ENCODE measurements around the gene EIF4ENIF1.
"Not testable (repeated sequence)": the region's sequence is repeated elsewhere in the genome, so short reads cannot be mapped to it uniquely, and the experiment has no call there.

Gene EIF4ENIF1

GRCh38 chr22:31493355-31493754 is 3.7 kb upstream of the EIF4ENIF1 start:
- DNase-seq (ENCODE audit: low read depth): not testable (repeated sequence)

DNA sequence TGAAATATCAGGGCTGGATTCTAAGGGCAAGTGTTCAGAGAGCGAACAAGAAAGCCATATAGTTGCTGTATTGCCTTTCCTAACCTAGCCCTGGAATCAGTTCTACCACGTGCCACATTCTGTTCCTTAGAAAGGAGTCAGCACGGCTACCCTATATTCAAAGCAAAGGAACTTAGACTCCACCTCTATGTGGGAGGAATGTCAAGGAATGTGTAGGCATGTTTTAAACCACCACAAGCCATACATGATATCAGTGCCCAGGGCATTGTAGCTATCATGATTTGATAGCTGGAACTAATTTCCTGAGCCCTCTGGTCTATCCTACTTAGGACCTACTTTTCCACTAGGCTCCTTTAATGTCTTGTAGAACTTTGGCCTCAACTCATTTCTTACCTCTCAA is 2.5 kb upstream of the EIF4ENIF1 start:
- no peak for DNase-seq (ENCODE audit: low read depth)

DNA sequence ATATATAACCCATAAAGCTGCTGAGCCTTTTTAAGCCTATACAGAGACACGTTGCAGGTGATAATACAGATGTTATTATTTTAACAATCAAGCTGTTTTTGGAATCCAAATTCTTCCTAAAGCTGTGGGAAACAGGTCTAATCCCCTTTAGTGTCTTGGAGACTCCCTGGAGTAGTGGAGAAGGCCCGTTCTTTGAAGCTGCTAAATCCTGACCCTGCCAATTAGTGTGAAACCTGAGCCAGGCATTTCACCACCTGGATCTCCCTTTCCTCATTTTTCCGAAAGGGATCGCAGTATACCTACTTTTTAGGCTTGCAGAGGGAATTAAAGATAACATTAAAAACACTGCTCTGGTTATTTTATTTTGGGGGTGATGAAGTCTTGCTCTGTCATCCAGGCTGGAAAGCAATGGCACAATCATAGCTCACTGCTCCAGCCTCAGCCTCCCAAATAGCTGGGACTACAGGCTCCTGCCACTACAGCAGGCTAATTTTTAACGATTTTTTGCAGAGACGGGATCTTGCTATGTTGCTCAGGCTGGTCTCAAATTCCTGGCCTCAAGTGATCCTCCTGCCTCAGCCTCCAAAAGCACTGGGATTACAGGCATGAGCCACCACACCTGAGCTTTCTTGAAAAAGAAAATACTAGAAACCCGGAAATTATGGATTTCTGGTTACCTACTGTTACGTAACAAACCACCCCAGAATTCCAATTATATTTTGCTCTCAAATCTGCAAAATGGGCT is 1.7 kb upstream of the EIF4ENIF1 start:
- no peak for DNase-seq (ENCODE audit: low read depth)

GRCh38 chr22:31490496-31490925 is 869 bp upstream of the EIF4ENIF1 start:
- peak; percentile 30 for DNase-seq (ENCODE audit: low read depth)

DNA sequence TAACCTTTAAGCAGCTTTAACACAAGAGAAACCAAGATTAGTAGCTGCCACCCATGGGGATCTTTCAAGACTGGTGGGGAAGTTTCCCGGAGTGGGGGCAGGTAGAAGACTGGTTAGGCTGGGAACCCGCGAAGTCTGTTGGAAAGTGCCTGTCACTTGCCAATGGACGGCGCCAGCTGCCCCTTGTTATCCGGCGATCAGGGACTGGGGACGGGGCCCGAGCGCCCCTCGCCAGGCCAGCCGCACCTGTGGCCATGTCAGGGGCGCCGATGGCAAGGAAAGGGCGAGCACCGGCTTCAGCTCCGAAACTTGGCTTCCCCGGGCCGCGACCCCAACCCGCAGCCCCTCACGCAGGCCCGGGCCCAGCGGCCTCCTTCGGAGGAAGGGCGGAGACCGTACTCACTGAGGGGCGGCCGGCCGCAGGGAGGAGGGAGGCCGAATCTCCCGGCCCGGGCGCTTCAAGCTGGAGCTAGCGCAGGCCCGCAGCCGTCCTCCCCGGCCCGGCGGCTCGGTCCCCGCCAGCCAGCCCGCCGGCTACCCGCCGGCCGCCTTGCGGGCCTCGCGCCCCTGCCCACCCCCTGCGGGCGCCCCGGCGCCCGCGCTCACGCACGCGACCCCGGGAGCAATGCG is 539 bp downstream of the EIF4ENIF1 start:
- DNase-seq (ENCODE audit: low read depth): peak; percentile 29

GRCh38 chr22:31488346-31488883 is 1.2 kb downstream of the EIF4ENIF1 start:
- no peak for DNase-seq (ENCODE audit: low read depth)

GRCh38 chr22:31486951-31487350 is 2.7 kb downstream of the EIF4ENIF1 start:
- DNase-seq (ENCODE audit: low read depth): no peak

DNA sequence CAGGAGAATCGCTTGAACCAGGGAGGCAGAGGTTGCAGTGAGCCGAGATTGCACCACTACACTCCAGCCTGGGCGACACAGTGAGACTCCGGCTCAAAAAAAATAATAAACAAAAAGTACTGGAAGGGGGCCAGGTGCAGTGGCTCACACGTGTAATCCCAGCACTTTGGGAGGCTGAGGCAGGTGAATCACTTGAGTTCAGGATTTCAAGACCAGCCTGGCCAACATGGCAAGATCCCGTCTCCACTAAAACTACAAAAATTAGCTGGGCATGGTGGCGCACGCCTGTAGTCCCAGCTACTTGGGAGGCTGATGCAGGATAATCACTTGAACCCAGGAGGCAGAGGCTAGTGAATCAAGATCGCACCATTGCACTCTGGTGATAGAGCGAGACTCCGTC is 3.3 kb downstream of the EIF4ENIF1 start:
- DNase-seq (ENCODE audit: low read depth): not testable (repeated sequence)

- not testable (repeated sequence) for DNase-seq (ENCODE audit: low read depth)
Observed at GRCh38 chr22:31482470-31482869, 7.2 kb downstream of the EIF4ENIF1 start.

- no peak for DNase-seq (ENCODE audit: low read depth)
Observed at GRCh38 chr22:31481129-31481528, 8.5 kb downstream of the EIF4ENIF1 start.

GRCh38 chr22:31477329-31477728 is 12.3 kb downstream of the EIF4ENIF1 start:
- no peak for DNase-seq (ENCODE audit: low read depth)

GRCh38 chr22:31475800-31476199 is 13.8 kb downstream of the EIF4ENIF1 start:
- DNase-seq (ENCODE audit: low read depth): no peak

GRCh38 chr22:31474743-31475142 is 14.9 kb downstream of the EIF4ENIF1 start:
- no peak for DNase-seq (ENCODE audit: low read depth)

DNA sequence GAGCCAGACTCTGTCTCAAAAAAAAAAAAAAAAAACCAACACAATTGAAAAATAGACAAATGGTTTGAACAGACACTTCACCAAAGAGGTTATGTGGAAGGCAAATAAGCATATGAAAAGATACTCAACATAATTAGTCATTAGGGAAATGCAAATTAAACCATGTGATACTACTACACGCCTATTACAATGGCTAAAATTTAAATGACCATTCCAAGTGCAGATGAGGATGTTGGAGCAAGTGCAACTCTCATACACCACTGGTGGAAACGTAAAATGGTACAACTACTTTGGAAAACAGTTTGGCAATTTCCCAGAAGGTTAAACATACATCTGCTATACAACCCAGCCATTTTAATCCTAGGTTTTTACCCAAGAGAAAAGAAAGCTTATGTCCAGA is 24.3 kb downstream of the EIF4ENIF1 start:
- DNase-seq (ENCODE audit: low read depth): no peak

- no peak for DNase-seq (ENCODE audit: low read depth)
Observed at GRCh38 chr22:31461699-31462098, 27.9 kb downstream of the EIF4ENIF1 start.

DNA sequence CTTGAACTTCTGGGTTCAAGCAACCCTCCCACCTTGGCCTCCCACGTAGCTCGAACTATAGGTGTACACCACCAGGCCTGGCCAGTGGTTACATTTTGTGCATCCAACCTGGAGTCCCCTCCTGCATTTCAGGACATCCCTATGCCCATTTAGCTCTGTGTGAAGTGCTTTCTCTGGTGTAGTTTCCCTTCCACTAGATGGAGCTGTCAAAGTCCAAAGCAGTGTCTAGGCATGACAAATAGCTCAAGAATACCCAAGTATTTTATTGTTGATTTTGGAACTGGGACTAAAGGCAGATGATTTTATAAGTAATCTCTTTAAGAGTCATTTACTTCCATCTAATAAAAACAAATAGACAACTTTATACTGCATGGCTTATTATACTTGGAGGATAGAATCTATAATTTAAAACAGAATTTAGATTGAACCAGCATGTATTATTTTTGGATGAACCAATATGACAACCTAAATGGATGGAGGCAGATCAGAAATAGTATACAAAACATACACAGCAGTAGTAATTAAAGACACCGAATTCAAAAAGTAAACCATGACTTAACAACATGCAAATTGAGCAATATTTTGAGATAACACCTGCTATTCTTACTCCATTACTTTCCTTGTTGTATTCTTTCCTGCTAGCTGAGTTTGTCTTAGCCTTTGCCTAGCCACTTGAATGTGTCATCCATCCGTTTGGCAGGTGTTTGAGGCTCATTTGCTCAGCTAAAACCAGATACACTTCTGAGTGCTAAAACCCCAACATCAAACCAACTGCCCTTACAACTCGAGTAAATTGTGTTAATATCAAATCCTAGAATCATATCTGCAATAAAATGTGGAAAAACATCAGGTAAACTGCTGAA is 37.7 kb downstream of the EIF4ENIF1 start:
- no peak for DNase-seq (ENCODE audit: low read depth)

GRCh38 chr22:31449506-31449905 is 40.1 kb downstream of the EIF4ENIF1 start:
- DNase-seq (ENCODE audit: low read depth): no peak

DNA sequence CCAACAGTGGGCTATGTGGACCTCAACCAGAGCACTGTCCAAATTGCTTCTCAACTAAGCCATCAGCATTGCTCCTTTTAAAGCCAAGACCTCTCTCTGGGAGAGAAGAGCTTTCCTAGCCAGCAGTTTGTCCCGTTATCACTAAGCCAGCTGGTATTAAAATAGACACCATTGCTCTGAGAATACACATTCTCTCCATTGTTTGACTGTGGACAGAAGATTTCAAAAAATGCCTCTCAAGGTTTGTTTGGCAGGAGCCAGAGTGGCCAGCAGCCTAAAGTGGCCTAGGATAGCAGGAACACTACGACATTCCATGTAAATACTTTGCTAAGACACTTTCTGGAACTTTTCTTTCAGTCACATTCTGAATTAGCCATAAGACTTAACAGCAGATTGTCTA is 41.3 kb downstream of the EIF4ENIF1 start:
- no peak for DNase-seq (ENCODE audit: low read depth)

DNA sequence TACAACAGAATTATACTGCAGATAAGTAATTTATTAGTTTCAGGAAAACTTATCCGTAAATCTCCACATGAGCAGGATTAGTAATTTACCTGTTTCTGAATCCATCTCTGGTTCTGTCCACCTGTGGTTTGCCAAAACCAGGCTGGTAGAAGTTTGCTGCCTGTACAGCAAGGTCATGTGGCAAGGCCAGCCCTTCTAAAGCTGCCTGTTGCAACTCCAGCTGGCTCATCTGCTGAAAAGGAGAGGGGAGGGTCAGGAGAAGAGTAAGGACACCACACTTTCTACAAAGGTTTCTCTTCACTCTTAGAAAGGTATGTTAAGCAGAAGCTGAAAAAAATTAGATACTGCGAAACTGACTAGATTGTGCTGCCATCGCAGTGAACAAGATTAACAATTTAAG is 42.3 kb downstream of the EIF4ENIF1 start:
- DNase-seq (ENCODE audit: low read depth): no peak

DNA sequence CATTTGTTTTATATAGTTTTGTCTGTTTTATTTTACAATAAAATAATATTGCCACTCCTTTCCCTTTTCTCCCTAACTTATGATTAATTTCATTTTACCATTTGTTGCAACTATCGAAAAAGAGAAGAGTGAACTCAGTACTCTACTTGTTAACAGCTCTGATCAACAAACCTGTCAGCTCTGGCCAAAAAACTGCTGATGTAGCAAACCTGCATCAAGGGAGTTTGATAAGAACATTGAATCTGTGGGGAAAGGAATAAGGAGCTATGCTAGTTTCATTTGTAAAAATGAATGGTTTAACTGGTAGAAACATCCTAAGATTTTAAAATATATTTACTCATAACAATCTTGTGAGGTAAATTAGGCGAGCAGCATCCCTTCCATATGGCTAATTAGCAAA is 42.9 kb downstream of the EIF4ENIF1 start:
- DNase-seq (ENCODE audit: low read depth): no peak

- DNase-seq (ENCODE audit: low read depth): no peak
Observed at GRCh38 chr22:31446208-31446607, 43.4 kb downstream of the EIF4ENIF1 start.

- no peak for DNase-seq (ENCODE audit: low read depth)
Observed at GRCh38 chr22:31445642-31446041, 44.0 kb downstream of the EIF4ENIF1 start.

GRCh38 chr22:31443516-31443915 is 46.1 kb downstream of the EIF4ENIF1 start:
- no peak for DNase-seq (ENCODE audit: low read depth)

Measured in activated T-helper 9 cell treated with anti-CD3 and anti-CD28 coated beads, Interleukin-2, amount 50 U/mL, for 16 hours (primary cell).